HG02763 (cell line): Measurements from ENCODE around the gene SETDB1.

Experiments
- ATAC-seq: cut with Tn5 transposase; IDR thresholded peaks from one replicate; pipeline ENCODE4 v1.9.1; 2021; ENCODE audit warnings: mild to moderate bottlenecking, moderate library complexity; ENCODE audit not compliant: unreplicated experiment

Gene SETDB1

DNA sequence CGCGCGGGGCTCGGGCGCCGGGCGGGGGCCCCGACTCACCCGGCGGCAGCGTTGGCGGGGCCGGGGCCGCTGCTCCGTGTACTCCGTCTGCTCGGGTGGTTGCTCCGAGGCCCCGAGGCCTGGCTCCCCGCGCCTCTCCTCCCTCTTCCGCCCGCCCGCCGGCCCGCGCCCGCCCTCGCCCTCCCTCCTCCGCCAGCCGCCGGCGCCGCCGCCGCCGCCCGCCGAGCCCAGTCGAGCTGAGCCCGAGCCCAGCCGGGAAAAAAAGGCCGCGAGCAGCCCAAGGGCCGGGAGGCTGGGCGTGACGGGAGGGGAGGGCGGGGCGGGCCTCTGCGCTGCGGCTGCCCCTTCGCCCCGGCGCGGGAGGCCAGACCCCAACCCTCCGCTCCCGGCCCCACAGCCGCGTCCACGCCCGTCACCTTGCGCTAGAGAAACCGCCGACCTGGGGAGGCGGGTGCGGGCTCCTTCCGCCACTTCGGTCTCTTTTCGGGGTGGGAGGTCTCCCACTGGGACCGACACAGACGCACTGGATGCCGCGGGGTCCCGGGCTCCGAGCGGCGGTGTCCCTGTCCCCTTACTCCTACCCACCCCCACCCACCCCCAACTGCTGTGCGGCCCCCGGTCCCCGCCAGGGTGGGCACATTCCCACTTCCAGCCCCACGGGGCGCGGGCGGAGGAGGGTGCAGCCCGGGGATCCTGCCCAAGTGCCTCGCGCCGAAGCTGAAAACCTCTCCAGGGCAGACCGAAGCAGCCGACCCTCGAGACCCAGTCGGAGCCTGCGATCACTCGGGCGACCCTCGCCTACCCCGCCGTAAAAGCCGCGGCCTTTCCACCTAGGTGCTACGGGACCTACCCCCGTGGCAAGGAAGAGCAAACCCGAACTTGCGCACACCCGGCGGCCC is 48.7 kb downstream of the SETDB1 start, which contains the start of gene CERS2:
CERS2 (minus strand) TSS at position 256 of the 899 bp plus-strand sequence. CDS start 5,745 bp downstream, outside the sequence.
- ATAC-seq, result peak; percentile 43

DNA sequence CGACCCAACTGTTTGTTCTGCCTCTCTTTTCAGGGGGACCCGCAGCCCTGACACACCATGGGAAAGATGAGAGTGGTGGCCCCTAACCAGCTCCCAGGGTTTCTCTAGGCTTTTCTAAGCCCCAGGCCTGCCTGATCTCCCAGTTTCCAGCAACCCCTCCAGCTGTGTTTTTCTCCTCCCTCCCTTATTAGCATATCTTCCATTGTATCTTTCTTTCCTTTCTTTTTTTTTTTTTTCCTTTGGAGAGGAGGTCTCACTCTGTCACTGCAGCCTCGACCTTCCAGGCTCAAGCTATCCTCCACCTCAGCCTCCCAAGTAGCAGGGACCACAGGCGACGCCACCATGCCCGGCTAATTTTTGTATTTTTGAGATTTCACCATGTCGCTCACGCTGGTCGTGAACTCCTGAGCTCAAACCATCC is 50.2 kb downstream of the SETDB1 start:
- no peak for ATAC-seq

DNA sequence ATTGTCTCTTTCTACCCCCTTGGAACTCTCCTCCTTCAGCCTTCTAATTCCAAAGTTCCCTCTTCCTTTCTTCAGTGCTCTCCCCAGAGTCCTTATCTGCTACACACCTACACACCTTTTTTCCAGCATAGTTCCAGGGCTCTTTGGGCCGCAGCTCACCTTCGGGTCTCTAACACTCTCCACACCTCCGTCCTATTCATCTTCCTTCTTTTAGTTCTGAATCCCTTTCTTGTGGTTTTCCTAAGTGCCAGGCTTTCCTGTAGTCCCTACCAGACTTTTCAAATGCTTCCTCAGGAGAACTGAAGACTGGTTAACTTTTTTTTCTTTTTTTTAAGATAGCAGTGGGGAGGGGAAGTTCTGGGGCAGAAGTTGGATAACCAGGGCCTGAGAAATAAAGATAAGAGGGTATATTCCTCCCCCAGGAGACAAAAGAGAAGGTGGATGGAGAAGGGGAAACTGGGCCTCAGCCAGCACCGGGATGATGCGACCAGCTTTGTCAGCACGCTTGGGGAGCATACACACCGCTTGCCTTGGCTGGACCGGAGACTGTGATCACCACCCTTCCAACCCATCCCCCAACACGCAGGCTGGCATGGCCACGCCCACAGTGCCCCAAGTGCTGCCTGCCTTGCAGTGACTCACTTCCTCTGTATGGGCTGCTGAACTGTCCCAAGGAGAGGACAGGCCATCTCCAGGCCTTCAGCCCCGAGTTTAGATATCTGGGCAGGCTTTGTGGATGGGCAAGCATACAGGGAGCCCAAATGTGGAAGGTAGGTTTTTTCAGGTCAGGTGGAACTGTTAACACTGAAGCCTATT is 50.9 kb downstream of the SETDB1 start:
- ATAC-seq, result no peak

DNA sequence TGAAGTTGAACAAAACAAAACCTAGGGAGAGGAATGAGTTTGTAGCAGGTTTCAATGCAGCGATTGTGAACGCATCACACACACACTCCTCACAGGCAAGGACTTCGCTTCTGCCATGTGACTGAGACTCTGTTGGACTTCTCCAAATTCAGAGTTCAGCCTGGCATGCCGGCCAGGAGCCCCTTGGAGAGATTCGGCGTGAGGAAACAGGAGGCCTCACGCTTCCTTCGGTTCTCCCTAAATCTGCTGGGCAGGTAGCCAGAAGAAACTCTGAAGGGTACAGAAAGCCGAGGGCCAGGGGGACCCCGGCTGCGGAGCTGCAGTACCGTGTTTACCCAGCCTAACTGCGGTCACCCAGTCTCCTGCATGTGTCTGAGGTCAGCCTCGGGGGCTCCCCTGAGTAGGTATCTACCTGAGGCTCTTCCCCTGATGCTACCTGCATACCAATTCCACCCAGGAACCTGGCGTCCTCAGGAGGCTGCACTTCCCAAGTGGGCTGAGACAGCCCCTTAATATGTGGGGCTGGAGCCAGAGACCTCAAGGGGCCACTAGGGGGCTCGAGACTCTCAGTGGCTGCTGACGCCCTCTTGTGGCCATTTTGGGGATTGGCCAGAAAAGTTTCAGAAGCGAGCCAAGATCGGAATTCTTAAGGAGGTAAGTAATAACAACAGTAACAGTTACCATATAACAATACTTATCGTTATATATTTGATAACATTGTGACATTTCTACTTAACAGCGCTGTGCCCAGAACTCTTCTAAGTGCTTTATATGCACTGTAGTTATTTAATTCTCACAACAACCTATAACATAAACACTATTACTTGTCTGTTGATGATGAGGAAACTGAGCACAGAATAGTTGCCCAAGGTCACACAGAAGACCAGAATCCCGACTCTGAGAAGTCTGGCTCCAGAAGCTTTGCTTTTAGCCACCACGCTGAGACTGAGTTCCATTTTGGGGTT is 53.2 kb downstream of the SETDB1 start:
- ATAC-seq, result no peak

DNA sequence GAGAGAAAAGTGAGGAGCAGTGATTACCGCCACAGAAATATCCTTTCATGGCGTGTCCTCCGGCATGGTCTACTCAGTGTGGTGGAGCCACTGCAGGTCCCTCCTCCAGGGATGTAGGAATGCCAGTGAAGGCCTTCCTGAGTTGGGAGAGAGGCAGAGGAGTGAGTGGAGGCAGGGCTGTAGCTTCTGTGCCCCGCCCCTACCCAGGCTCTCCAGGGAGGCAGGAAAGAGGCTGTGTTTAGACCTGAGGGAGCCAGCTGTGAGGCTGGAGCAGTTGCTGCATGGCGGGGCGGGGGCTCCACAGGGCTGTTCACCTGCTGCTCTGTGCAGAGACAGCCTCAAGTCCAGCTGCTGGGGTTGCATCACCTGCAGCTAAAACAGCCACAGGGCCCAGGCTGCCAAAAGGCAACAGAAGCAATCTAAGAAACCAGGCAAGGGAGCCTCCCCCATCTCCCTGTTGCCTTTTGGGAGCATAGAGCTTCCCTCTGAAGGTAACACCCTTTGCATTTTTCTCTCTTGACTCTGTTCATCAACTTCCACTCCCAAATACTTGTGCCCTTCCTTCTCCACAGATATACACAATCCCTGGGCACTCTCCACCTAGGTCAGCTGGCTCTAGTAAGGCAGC is 55.1 kb downstream of the SETDB1 start:
- ATAC-seq, result no peak

DNA sequence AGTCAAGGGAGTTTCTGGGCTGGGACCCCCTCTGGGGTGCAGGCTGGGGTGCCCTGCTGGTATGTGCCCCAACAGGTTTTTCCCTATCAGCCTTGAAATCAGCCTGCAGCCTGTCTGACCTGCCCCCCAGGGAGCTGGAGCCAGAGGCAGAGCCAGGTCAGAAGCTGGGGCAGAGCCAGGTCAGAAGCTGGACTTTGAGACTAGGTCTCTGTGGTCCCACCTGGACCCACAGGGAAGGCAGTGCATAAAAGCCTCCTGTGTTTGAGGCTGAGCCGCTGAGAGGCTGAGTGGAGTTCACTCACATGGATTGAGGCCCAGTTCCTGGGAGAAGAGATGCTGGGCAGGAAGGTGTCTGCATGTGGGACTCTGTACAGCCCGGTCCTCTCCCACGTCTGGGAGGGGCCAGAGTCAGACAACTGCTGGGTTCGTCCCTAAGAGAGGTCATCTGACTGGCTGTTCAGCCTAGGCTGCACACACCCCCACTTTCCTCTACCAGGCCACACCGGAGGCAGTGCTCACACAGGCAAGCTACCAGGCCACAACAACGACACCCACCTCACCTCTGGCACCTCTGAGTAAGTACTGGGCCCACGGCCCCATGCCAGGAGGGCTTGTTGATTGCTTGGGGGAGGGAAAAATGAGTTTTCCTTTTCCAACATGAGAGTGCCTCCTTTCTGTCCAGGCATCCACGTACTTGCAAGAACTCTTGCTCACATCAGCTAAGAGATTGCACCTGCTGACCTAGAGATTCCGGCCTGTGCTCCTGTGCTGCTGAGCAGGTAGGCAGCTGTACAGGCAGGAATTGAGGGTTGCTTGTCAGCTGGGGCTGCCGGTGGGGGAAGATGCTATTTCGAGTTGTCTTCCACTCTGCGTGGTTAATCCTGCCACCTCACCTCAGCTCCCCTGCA is 55.9 kb downstream of the SETDB1 start, which contains the start of gene ANXA9:
ANXA9 (plus strand) TSS at position 488 of the 908 bp plus-strand sequence. CDS start 814 bp downstream, outside the sequence.
- ATAC-seq, result no peak

DNA sequence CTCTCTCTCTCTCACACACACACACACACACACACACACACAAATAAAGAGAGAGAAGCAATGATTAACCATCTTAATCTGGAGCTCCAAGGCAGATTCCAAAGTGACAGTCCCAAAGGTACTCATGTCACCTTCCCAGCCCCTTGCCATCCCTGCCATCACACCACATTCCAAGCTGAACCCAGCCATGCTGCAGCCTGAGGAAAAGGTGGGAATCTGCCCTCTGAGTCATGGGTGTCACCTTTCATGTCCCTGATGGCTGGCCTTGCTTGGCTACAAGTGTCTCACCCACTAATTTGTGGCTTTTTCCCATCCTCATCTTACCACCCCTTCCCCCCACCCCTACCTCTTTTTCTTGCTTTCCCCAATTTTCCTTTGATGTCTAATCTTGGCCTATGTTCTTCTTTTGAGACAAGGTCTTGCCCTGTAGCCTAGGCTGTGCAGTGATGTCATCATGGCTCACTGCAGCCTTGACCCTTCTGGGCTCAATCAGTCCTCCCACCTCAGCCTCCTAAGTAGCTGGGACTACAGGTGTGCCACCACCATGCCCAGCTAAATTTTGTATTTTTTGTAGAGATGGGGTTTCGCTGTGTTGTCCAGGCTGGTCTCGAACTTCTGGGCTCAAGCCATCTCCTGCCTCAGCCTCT is 59.1 kb downstream of the SETDB1 start:
- no peak for ATAC-seq

DNA sequence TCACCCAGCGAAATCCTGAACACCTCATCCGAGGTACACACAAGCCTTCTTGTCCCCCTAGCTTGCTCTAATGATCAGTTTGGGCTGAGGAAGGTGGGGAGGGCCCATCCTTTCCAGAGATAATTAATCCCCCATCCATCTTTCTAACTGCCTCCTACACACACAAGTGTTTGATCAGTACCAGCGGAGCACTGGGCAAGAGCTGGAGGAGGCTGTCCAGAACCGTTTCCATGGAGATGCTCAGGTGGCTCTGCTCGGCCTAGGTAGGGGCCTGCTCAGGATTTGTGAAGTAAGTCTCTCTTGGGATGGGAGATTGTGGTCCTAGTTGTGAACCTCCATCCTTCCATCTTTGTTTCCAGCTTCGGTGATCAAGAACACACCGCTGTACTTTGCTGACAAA is 61.8 kb downstream of the SETDB1 start:
- ATAC-seq, result no peak

DNA sequence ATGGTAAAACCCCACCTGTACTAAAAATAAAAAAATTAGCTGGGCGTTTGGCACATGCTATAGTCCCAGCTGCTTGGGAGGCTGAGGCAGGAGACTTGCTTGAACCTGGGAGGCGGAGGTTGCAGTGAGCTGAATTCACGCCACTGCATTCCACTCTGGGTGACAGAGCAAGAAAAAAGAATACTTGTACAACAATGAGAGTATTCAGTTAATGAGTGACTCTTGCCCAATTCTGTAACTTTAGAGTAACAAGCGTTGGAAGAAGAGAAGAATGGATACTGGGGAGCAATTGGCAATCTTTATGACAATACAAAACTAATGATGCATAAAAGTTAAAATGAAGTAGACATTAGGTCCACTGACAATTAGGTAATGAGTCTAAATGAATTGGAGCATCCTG is 66.5 kb downstream of the SETDB1 start:
- no peak for ATAC-seq

DNA sequence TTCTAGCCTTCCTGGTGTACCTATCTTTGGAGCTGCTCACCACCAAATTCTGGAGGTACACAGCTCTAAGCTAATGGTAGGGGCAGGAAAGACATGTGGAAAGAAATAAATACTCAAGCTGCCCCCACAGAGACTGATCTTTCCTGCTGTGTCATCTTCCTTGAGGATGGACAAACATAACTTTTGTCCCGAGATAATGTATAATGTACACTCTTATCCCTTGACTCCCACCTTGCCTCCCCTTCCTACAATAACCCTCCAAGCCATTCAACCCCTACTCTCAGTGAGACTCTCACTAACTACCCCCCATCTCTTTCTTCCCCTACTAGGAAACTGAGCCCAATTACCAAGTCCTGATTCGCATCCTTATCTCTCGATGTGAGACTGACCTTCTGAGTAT is 68.1 kb downstream of the SETDB1 start:
- no peak for ATAC-seq

DNA sequence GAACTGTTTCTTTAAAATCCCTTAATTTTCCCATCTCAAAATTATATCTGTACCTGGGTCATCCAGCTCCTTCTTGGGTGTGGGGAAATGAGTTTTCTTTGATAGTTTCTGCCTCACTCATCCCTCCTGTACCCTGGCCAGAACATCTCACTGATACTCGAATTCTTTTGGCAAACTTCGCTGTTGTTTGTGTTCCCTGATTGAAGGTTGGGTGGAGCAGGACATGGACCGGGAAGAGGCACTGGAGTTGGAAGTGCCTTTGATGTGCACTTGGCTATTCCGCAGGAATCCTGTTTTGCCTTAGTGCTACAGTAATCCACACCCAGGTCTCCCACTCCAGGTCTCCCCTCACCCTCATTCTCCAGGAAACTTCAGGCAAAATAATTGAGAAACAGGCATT is 69.3 kb downstream of the SETDB1 start:
- ATAC-seq, result no peak

DNA sequence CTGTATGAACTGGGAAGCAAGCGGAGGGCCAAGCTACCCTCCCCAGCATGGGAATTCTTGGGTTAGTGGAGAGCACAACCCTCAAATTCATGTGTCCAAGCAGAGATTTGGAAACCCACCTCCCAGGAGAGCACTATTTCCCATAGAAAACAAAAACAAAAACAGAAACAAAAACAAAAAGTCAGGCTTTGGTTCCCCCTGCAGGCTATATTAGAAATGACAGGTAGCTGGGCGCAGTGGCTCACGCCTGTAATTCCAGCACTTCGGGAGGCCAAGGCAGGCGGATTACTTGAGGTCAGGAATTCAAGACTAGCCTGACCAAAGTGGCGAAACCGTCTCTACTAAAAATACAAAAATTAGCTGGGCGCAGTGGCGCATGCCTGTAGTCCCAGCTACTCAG is 69.7 kb downstream of the SETDB1 start:
- ATAC-seq, result no peak

DNA sequence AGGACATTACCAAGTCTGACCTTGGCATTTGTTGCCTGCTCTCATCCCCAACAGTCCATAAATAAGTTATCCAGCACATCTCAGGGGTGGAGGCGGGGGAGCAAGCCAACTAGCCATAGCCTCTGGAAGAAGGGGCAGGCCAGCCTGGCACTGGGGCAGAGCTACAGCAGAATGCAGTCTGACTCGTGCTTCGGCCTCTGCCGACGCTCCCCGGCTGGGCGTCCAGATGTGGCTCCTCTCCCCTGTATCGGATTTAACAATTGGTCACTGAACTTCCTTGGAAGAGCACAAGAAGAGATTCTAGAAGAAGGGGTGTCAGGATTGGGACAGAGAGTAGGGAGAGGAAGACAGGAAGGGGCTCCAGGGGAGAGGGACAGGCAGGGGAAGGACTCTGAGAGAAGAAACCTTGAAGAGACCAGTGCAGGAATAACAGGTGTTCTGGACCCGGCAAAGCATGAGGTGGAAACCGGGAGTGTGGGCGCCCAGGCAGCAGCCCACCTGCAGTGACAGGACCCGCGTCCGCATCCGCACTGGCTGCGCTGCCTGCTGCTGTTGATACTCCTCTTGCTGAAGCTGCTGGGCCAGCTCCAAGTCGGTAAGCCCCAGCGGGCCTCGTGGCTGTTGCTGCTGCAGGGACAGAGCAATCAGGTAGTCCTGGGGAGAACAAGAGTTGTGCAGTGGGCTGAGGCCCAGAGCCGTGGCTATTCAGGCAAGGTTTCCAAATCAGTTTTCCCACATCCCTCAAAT is 71.1 kb downstream of the SETDB1 start:
- no peak for ATAC-seq

DNA sequence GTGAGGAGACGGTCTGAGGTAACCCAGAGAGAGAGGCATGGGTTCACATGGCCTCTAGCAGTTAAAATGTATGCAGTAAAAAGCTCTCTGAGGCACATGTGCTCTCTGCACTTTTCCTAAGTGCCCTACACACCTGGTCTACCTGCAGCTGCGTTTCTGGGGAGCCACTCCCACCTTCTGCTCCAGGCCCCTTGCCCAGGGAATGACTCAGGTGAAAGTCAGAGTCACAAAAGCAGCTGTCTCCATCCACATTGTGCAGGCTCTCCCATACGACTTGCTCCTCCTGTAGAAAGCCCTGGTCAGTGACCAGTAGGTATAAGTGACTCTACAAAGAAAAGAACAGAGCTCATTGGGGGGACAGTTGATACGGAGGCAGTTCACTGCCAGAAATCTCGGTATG is 71.8 kb downstream of the SETDB1 start:
- ATAC-seq, result no peak

DNA sequence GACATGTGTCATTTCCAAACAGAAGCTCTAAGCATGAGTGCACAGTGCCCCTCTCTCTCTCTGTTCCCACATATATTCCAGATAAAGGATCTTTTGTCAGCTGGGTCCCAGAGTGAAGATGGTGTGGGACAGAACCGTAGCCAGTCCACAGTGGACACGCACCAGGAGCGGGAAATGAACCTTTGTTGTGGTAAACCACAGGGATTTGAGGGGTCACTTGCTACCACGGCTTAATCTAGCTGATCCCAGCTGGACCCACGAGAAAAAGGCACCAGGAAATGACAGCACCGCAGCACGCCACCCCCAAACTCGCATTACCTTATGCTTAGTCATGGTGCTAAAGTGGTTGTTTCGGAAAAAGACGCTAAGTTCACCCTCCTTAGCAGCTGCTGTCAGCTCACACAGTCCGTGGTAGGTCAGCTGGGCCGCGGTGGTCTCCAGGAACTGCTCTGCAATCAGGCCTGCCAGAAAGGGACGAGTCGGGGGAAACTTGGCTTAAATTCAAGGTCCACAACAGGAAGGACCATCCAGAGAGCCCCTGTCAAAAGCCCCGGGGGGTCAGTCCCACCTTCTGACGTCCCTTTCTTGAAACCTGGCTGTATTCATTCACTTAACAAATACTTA is 73.0 kb downstream of the SETDB1 start:
- ATAC-seq, result no peak

DNA sequence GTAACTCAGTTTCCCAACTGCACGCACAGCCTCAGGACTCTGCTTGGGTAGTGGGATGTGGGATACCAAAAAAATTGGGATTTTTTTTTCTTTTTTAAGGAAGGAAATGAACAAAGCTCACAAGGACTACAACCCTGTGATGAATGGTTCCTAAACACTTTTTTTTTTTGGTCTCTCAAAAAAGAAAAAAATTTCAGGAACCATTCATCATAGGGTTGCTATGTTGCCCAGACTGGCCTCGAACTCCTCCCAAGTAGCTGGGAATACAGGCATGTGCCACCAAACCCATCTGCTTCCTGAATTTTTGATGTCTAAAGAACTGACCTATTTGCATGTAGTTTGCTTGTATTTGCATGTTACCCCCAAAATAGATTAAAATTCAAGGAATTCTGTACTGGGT is 73.8 kb downstream of the SETDB1 start:
- ATAC-seq, result no peak

DNA sequence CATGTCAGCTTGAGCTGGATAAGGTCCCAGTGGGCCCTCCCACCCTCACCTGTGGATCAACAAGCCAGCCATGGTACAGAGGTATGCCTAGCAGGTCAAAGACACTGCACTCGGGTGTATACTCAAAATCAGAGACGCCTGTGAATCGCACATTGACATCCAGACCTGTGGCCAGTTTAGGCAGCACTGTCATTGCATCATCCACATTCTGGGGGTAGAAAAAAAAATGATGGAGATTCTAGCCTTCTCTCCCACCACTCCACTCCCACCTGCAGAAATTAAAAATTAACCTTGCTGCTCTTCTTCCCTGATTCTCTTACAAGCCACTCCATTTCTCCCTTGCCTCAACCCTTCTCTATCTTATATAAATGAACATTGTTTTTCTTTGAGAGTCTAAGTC is 74.2 kb downstream of the SETDB1 start:
- no peak for ATAC-seq
